Lower leg skin (tissue), 4 donors: ENCODE results near the gene DSN1. TPM values are rescaled to one million over a fixed set of nuclear protein-coding genes. Genes with fewer than 3 reads are reported as not detected.

ENCODE experiments used
- DNase-seq, 2 donors: peaks; one replicate each; pipeline ENCODE4 v3.0.0-alpha.2; 2019; ENCODE audit warnings: low spot score in 2 of 2
- H3K4me3 ChIP-seq: fragments of 200-600 bp; sonication (generic); 2 replicates; pipeline ENCODE4 v1.5.1; 2017; ENCODE audit warnings: mild to moderate bottlenecking, low read depth; ENCODE audit not compliant: poor library complexity, severe bottlenecking
- POLR2A ChIP-seq, 2 donors: fragments of 450-650 bp; IDR thresholded peaks; one replicate each; pipeline ENCODE4 v1.6.1; 2016 to 2017; ENCODE audit warnings: antibody characterized with exemption in 2 of 2, mild to moderate bottlenecking in 1 of 2, moderate library complexity in 1 of 2
- WGBS, 2 donors: methylation state at CpG; one replicate each; pipeline ENCODE4 v1.1.5; 2018; 5-methylcytosine and 5-hydroxymethylcytosine counted together
- intact Hi-C: fragments of 100-400 bp; cut with DNase I; formaldehyde crosslinking; loops from one replicate; pipeline ENCODE4 v1.15.0; 2023; ENCODE audit warnings: low total_unique reads
- total RNA-seq, 4 donors: library from RNA; depleted of rRNA; stranded (reverse); fragments of >200 nt; gene quantifications; one replicate each; pipeline ENCODE4 v1.1.0, GENCODE V29; 2016
- TF ChIP-seq, protein P1 (sequence below), 3 donors: fragments of 450-650 bp; IDR thresholded peaks; one replicate each; pipeline ENCODE4 v1.5.1; 2016; ENCODE audit warnings: antibody characterized with exemption in 3 of 3, mild to moderate bottlenecking in 3 of 3, moderate library complexity in 2 of 3

DSN1 gene
- total RNA-seq, 4 donors from 2014 or later: 7.9 to 11.6 (median 9.0) TPM

DNA sequence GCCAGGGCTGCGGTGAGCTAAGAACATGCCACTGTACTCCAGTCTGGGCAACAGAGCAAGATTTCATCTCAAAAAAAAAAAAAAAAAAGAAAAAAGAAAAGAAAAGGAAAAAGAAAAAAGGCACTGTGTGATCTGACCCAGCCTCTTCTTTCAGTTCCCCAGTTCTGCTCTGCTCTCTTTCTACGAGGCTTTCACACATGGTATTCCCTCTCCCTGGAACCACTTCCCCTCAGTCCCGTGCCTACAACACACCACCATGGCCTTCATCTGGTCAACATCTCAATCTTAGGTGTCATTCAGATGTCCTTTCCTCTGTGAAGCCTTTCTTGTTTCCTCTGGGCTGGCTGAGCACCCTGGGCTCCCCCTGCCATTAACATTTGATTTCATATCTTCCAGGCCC, 2.3 kb upstream of the DSN1 start:
- H3K4me3 ChIP-seq: no peak overlapping the region
- DNase-seq: no peak
- WGBS, 2 donors: 80 to 83% methylated on average over 3 of the region's 3 CpGs
- intact Hi-C loops: no loop called here
- TF ChIP-seq, protein P1, sequence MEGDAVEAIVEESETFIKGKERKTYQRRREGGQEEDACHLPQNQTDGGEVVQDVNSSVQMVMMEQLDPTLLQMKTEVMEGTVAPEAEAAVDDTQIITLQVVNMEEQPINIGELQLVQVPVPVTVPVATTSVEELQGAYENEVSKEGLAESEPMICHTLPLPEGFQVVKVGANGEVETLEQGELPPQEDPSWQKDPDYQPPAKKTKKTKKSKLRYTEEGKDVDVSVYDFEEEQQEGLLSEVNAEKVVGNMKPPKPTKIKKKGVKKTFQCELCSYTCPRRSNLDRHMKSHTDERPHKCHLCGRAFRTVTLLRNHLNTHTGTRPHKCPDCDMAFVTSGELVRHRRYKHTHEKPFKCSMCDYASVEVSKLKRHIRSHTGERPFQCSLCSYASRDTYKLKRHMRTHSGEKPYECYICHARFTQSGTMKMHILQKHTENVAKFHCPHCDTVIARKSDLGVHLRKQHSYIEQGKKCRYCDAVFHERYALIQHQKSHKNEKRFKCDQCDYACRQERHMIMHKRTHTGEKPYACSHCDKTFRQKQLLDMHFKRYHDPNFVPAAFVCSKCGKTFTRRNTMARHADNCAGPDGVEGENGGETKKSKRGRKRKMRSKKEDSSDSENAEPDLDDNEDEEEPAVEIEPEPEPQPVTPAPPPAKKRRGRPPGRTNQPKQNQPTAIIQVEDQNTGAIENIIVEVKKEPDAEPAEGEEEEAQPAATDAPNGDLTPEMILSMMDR (IDR thresholded peaks at IDR 0.05): no peak
- no peak for TF ChIP-seq POLR2A (IDR thresholded peaks at IDR 0.05)

DNA sequence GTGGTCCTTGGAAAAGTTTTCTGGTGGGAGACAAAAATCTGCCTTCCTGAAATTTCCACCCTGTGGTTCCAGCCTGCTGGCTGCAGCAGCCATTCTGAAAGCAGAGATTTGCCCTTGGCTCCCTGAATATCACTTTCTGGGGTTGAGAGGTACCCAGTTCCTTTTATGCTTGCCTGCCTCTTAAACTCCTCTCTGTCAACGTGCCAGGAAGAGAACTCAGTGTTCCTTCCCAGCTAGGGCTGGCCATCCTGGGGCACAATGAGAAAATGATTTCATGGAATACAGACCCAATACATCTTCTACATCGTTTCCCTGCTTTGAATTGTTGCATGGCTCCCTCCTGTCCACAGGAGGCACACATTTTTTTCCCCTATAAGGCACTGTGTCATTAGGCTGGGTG, 1.6 kb upstream of the DSN1 start:
- 56 to 74% methylated on average over 2 of the region's 2 CpGs for WGBS, 2 donors
- H3K4me3 ChIP-seq: no peak overlapping the region
- no peak for TF ChIP-seq POLR2A (IDR thresholded peaks at IDR 0.05)
- TF ChIP-seq, protein P1 (IDR thresholded peaks at IDR 0.05): no peak
- intact Hi-C loops: no loop called here
- no peak for DNase-seq

DNA sequence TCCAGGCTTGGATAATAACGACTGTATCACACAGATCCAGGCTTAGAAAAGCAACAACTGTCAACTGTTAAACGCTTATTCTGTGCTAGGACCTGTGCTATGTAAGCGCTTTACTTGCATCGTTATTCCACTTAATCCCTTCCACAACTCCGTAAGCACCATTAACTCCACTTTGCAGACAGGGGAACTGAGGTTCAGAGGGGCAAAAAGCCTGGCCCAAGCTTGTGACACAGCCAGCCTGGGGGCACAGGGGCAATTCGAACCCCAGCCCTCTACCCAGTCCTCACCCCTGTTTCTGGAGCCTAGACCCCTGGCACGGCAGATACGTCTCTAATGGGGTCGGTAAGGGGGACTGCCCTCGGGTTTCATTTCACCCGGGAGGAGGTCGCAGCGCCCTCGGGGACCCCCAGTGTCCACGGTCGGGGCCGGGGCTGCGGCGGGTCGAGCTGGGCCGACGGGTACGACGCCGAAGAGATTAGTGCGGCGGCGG, 411 bp downstream of the DSN1 start:
- WGBS, 2 donors: 2% methylated on average over 10 to 28 of the region's 28 CpGs
- TF ChIP-seq, protein P1 (IDR thresholded peaks at IDR 0.05): no peak
- no peak for TF ChIP-seq POLR2A (IDR thresholded peaks at IDR 0.05)
- H3K4me3 ChIP-seq: peak overlapping the region; percentile 51
- no peak for DNase-seq
- intact Hi-C loops: no loop called here

DNA sequence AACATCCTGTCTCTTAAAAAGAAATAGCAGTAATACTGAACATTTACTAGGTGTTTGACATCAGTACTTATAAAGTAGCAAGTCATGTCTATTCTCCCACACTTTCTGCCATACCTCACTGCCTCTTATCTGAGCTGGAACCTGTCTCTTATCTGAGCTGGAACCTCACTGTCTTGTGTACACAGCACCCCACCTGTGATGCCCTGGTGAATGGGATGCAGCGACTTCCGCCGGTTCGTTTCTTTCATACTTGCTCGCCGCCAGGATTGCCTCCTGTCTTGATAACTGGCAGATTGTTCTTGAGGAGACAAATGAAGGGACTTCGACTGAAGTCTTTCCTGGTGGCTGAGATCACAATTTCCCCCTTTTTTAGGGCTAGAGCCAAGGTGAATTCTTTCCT, 2.9 kb downstream of the DSN1 start:
- 77 to 84% methylated on average over 7 of the region's 7 CpGs for WGBS, 2 donors
- DNase-seq: peak in 1 of 2 donors; percentile 34
- intact Hi-C loops: no loop called here
- TF ChIP-seq POLR2A (IDR thresholded peaks at IDR 0.05): no peak
- TF ChIP-seq, protein P1 (IDR thresholded peaks at IDR 0.05): no peak
- H3K4me3 ChIP-seq: no peak overlapping the region

DNA sequence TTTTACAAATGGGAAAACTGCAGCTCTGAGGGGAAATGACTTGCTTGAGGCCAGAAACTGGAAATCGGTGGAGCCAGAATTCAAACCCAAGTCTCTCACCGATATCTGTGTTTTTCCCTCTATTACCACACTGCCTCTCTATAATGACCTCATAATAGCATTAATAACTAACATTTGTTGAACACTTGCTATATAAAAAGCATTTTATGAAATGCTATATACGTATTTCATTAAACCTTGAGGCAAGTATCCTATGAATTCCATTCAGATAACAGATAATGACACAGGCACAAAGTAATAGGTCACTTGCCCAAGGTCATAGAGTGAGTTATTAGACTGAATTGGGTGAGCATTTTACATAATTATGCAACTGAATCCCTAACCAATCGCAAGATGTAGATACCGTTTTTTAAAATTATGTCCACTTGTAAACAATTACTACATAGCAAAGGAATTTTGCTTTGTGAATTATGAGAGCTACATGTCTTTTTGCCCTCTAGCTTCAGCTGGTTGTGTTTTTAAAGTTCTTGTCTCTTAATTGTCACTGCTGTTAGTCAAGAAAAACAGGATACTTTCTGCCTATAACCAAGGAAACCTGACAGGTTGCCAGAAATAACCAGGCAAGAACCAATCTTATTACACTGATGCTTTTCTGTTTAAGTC, 4.7 kb downstream of the DSN1 start:
- 37 to 45% methylated on average over 5 of the region's 5 CpGs for WGBS, 2 donors
- TF ChIP-seq POLR2A (IDR thresholded peaks at IDR 0.05): no peak
- TF ChIP-seq, protein P1 (IDR thresholded peaks at IDR 0.05): no peak
- intact Hi-C loops: no loop called here
- H3K4me3 ChIP-seq: no peak overlapping the region
- no peak for DNase-seq

DNA sequence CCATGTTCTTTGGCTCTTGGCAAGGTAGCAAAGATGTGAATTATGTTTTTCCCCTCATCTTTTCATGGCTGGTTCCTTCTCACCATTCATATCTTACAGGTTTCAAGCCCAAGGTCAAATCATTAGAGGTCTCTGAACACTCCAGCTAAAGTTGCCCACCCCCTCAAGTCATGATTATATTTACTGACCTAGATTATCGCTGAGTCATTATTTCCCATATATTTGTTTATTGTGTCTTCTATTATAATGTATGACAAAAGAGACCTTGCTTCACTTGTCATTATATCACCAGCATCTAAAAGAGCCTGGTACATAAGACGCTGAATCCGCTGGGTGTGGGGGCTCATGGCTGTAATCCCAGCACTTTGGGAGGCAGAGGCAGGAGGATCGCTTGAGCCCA, 12.4 kb downstream of the DSN1 start:
- no peak overlapping the region for H3K4me3 ChIP-seq
- DNase-seq: no peak
- TF ChIP-seq POLR2A (IDR thresholded peaks at IDR 0.05): no peak
- TF ChIP-seq, protein P1 (IDR thresholded peaks at IDR 0.05): no peak
- WGBS, 2 donors: 97 to 98% methylated on average over 4 of the region's 4 CpGs
- intact Hi-C loops: no loop called here
